ENCODE results near the gene SMC2.

The SMC2 gene

DNA sequence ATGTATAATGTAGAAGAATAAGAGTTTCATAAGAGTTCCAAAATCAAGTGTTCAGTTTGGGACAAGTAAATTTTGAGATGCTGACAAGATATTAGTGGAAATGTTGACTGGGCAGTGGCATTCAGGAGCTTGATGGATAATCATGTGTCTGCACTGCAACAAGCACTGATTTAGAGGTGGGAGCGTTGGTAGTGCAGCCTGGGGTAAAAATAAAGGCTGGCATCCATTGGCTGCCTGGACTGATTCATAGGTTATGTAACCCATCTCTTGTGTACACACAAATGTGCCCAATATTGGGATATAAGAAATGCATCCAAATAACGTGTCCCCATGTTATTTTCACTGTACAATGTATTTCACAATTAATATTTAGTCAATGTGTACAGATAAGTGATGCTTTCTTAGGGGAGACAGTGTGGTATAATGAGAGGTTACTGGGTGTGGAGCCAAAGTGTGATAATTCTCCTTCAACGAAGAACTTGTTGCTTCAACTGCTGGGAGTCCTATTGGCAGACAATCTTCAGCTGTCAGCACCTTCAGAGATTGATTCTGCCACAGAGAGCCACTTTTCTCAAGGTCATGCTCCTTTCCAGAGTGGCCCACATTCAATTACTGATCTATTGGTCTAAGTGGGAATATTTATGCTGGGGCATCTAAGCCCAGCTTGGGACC, 20.9 kb upstream of the SMC2 start:
- WGBS, result 88% methylated on average over 2 of the region's 3 CpGs
- Histone ChIP-seq H3K9ac (ENCODE audit: low read length) (no peak overlapping the region), H2AK5ac (ENCODE audit: low read length, severe bottlenecking) (no peak overlapping the region), H3K27ac (ENCODE audit: low read length, poor library complexity, severe bottlenecking) (no peak overlapping the region), H2AFZ (ENCODE audit: low read depth, low read length) (no peak overlapping the region), H3K4me2 (ENCODE audit: low read length, poor library complexity, severe bottlenecking) (no peak overlapping the region), H2BK120ac (ENCODE audit: low read depth, low read length) (no peak overlapping the region), H4K8ac (ENCODE audit: low read length) (no peak overlapping the region), H3K36me3 (ENCODE audit: control insufficient read depth in 1 of 2, insufficient read depth in 2 of 2, low read depth in 1 of 2, low read length in 2 of 2) (no peaks in the 10 kb centered on the region), H2BK15ac (ENCODE audit: low read depth, poor library complexity, severe bottlenecking) (no peak overlapping the region), H2BK5ac (ENCODE audit: low read depth, low read length, poor library complexity, severe bottlenecking) (no peak overlapping the region), H3K27me3 (ENCODE audit: control insufficient read depth in 1 of 2, insufficient read depth in 1 of 2, low read length in 2 of 2) (no peaks in the 10 kb centered on the region), H3K14ac (ENCODE audit: low read length in 2 of 2) (no peak overlapping the region), H3K18ac (ENCODE audit: low read depth in 1 of 2, low read length in 2 of 2) (peak overlapping the region in 1 of 2 experiments; percentile 21), H3K4me3 (ENCODE audit: insufficient read depth in 1 of 2, low read depth in 1 of 2, low read length in 2 of 2) (no peak overlapping the region), H2BK12ac (ENCODE audit: low read length in 2 of 2) (peak overlapping the region in 1 of 2 experiments; percentile 41), H3K23ac (ENCODE audit: low read length in 2 of 2) (no peak overlapping the region), H4K91ac (ENCODE audit: low read length) (no peak overlapping the region), H3K9me3 (ENCODE audit: control insufficient read depth, low read length) (no peaks in the 10 kb centered on the region), H3K4ac (ENCODE audit: low read depth in 1 of 2, low read length in 2 of 2) (no peak overlapping the region), H3K79me1 (replicated peaks; ENCODE audit: low read length, poor library complexity, severe bottlenecking) (no peaks in the 10 kb centered on the region), H3K4me1 (ENCODE audit: control insufficient read depth, insufficient read depth, low read depth, low read length) (no peaks in the 10 kb centered on the region)
- DNase-seq, result no peak

DNA sequence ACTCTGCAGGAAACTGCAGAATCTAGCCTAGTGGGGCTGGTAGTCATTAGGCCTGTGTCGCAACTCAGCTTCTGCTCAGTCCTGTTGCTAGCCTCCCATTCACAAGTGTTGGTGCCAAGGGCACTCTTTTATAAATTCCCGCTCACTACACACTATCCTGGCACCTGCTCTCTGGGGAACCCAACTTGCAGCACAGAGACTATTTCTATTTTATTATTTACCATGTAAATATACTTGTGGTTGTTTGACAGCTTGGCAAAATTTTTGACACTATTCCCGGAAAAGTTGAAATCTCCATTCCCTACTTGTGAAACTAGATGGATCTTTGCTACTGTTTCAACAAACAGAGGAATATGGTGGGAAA, 20.4 kb upstream of the SMC2 start:
- no peak overlapping the region for H3K4me3 ChIP-seq (ENCODE audit: insufficient read depth in 1 of 2, low read depth in 1 of 2, low read length in 2 of 2)
- H3K23ac ChIP-seq (ENCODE audit: low read length in 2 of 2), result no peak overlapping the region
- H2BK5ac ChIP-seq (ENCODE audit: low read depth, low read length, poor library complexity, severe bottlenecking), result no peak overlapping the region
- no peak overlapping the region for H2BK15ac ChIP-seq (ENCODE audit: low read depth, poor library complexity, severe bottlenecking)
- no peak overlapping the region for H2BK120ac ChIP-seq (ENCODE audit: low read depth, low read length)
- H3K27me3 ChIP-seq (ENCODE audit: control insufficient read depth in 1 of 2, insufficient read depth in 1 of 2, low read length in 2 of 2), result no peaks in the 10 kb centered on the region
- H4K91ac ChIP-seq (ENCODE audit: low read length), result no peak overlapping the region
- no peak overlapping the region for H3K9ac ChIP-seq (ENCODE audit: low read length)
- H3K4me2 ChIP-seq (ENCODE audit: low read length, poor library complexity, severe bottlenecking), result no peak overlapping the region
- 87% methylated on average over 2 of the region's 3 CpGs for WGBS
- H2BK12ac ChIP-seq (ENCODE audit: low read length in 2 of 2), result peak overlapping the region in 1 of 2 experiments; percentile 41
- no peaks in the 10 kb centered on the region for H3K4me1 ChIP-seq (ENCODE audit: control insufficient read depth, insufficient read depth, low read depth, low read length)
- no peak overlapping the region for H2AFZ ChIP-seq (ENCODE audit: low read depth, low read length)
- H3K9me3 ChIP-seq (ENCODE audit: control insufficient read depth, low read length), result no peaks in the 10 kb centered on the region
- no peak overlapping the region for H3K4ac ChIP-seq (ENCODE audit: low read depth in 1 of 2, low read length in 2 of 2)
- H3K18ac ChIP-seq (ENCODE audit: low read depth in 1 of 2, low read length in 2 of 2), result no peak overlapping the region
- H3K36me3 ChIP-seq (ENCODE audit: control insufficient read depth in 1 of 2, insufficient read depth in 2 of 2, low read depth in 1 of 2, low read length in 2 of 2), result no peaks in the 10 kb centered on the region
- no peak overlapping the region for H3K14ac ChIP-seq (ENCODE audit: low read length in 2 of 2)
- no peak overlapping the region for H2AK5ac ChIP-seq (ENCODE audit: low read length, severe bottlenecking)
- H4K8ac ChIP-seq (ENCODE audit: low read length), result no peak overlapping the region
- DNase-seq, result no peak
- H3K27ac ChIP-seq (ENCODE audit: low read length, poor library complexity, severe bottlenecking), result no peak overlapping the region
- H3K79me1 ChIP-seq (replicated peaks; ENCODE audit: low read length, poor library complexity, severe bottlenecking), result no peaks in the 10 kb centered on the region

DNA sequence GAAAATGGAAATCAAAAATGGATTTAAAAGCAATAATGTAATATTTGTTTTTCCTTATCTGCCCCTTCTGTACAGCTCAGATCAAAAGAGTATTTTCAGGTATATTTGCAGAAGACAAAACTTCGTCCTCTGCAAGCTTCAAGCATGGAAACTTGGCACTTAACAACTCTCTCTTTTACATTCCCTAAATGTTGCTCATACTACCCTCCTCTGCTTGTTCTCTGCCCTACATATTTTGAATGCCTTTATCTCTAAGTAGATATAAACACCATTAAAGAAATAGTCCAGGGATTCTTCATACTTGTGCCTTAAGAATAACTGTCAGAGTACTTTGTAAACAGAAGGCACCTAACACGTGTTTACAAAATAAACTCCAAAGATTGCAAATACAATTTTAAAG, 19.2 kb upstream of the SMC2 start:
- no peak overlapping the region for H3K14ac ChIP-seq (ENCODE audit: low read length in 2 of 2)
- H3K27ac ChIP-seq (ENCODE audit: low read length, poor library complexity, severe bottlenecking), result no peak overlapping the region
- H3K4ac ChIP-seq (ENCODE audit: low read depth in 1 of 2, low read length in 2 of 2), result no peak overlapping the region
- H2AFZ ChIP-seq (ENCODE audit: low read depth, low read length), result no peak overlapping the region
- peak; percentile 64 for DNase-seq
- no peak overlapping the region for H2BK12ac ChIP-seq (ENCODE audit: low read length in 2 of 2)
- H2BK5ac ChIP-seq (ENCODE audit: low read depth, low read length, poor library complexity, severe bottlenecking), result no peak overlapping the region
- H3K23ac ChIP-seq (ENCODE audit: low read length in 2 of 2), result no peak overlapping the region
- H3K79me1 ChIP-seq (replicated peaks; ENCODE audit: low read length, poor library complexity, severe bottlenecking), result no peaks in the 10 kb centered on the region
- H2AK5ac ChIP-seq (ENCODE audit: low read length, severe bottlenecking), result no peak overlapping the region
- no peak overlapping the region for H3K18ac ChIP-seq (ENCODE audit: low read depth in 1 of 2, low read length in 2 of 2)
- no peak overlapping the region for H4K8ac ChIP-seq (ENCODE audit: low read length)
- no peaks in the 10 kb centered on the region for H3K36me3 ChIP-seq (ENCODE audit: control insufficient read depth in 1 of 2, insufficient read depth in 2 of 2, low read depth in 1 of 2, low read length in 2 of 2)
- H3K9ac ChIP-seq (ENCODE audit: low read length), result peak overlapping the region; percentile 75
- no peaks in the 10 kb centered on the region for H3K4me1 ChIP-seq (ENCODE audit: control insufficient read depth, insufficient read depth, low read depth, low read length)
- H2BK15ac ChIP-seq (ENCODE audit: low read depth, poor library complexity, severe bottlenecking), result no peak overlapping the region
- 0% methylated on average over 1 of the region's 2 CpGs for WGBS
- H3K27me3 ChIP-seq (ENCODE audit: control insufficient read depth in 1 of 2, insufficient read depth in 1 of 2, low read length in 2 of 2), result no peaks in the 10 kb centered on the region
- H2BK120ac ChIP-seq (ENCODE audit: low read depth, low read length), result no peak overlapping the region
- no peak overlapping the region for H3K4me3 ChIP-seq (ENCODE audit: insufficient read depth in 1 of 2, low read depth in 1 of 2, low read length in 2 of 2)
- no peak overlapping the region for H3K4me2 ChIP-seq (ENCODE audit: low read length, poor library complexity, severe bottlenecking)
- H3K9me3 ChIP-seq (ENCODE audit: control insufficient read depth, low read length), result peaks cover 3% of the 10 kb centered on the region
- no peak overlapping the region for H4K91ac ChIP-seq (ENCODE audit: low read length)

DNA sequence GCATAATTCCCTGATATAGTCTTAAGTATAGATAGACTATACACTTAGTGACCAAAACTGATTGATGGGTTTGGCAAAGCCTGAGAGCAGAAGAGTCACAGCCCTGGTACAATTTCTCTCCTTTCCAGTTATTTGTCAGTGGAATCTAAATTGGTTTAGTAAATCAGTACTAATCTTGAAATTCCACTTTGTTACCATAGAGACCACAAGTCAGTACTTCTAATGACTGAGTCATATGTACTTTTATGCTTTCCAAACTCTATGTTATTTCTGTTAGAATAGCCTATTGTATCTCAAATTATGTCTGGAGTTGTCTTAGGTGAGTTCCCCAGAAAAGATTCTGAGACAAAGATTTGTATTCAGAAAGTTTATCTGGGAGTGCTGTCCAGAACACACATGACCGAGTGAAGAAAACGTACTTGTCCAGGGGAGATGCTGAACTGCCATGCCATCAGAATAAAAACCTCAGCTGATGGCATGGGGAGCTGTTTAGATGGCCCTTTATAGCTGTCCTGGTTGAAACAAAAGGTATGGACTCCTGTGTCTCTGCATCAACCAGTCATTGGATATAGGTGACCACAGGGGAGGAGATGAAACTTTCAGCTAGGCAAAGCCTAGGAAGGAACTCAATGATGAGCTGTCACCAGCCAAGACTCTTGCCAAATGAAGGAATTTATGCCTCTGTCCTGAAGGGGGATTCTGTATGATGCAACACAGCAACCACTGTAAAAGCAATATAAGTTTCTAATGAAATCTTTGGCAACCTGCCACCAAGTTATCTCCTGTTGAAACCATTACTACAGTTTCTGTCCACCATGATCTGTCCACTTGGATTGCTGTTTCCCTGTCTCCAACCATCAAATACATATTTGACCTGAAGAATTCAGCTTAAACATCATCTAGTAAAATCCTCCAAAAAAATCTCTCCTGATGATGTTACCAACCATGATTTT, 18.0 kb upstream of the SMC2 start:
- no peaks in the 10 kb centered on the region for H3K4me1 ChIP-seq (ENCODE audit: control insufficient read depth, insufficient read depth, low read depth, low read length)
- no peak overlapping the region for H3K27ac ChIP-seq (ENCODE audit: low read length, poor library complexity, severe bottlenecking)
- no peaks in the 10 kb centered on the region for H3K27me3 ChIP-seq (ENCODE audit: control insufficient read depth in 1 of 2, insufficient read depth in 1 of 2, low read length in 2 of 2)
- H3K18ac ChIP-seq (ENCODE audit: low read depth in 1 of 2, low read length in 2 of 2), result no peak overlapping the region
- H2BK15ac ChIP-seq (ENCODE audit: low read depth, poor library complexity, severe bottlenecking), result no peak overlapping the region
- no peak overlapping the region for H2AFZ ChIP-seq (ENCODE audit: low read depth, low read length)
- H2BK5ac ChIP-seq (ENCODE audit: low read depth, low read length, poor library complexity, severe bottlenecking), result no peak overlapping the region
- H4K8ac ChIP-seq (ENCODE audit: low read length), result no peak overlapping the region
- H2BK12ac ChIP-seq (ENCODE audit: low read length in 2 of 2), result peak overlapping the region in 1 of 2 experiments; percentile 75
- no peak overlapping the region for H3K4me2 ChIP-seq (ENCODE audit: low read length, poor library complexity, severe bottlenecking)
- H2BK120ac ChIP-seq (ENCODE audit: low read depth, low read length), result no peak overlapping the region
- peak overlapping the region in 1 of 2 experiments; percentile 42 for H3K4me3 ChIP-seq (ENCODE audit: insufficient read depth in 1 of 2, low read depth in 1 of 2, low read length in 2 of 2)
- peak; percentile 72 for DNase-seq
- no peaks in the 10 kb centered on the region for H3K36me3 ChIP-seq (ENCODE audit: control insufficient read depth in 1 of 2, insufficient read depth in 2 of 2, low read depth in 1 of 2, low read length in 2 of 2)
- no peak overlapping the region for H4K91ac ChIP-seq (ENCODE audit: low read length)
- no peak overlapping the region for H3K4ac ChIP-seq (ENCODE audit: low read depth in 1 of 2, low read length in 2 of 2)
- H3K9ac ChIP-seq (ENCODE audit: low read length), result peak overlapping the region; percentile 75
- H3K14ac ChIP-seq (ENCODE audit: low read length in 2 of 2), result no peak overlapping the region
- no peak overlapping the region for H3K23ac ChIP-seq (ENCODE audit: low read length in 2 of 2)
- H3K9me3 ChIP-seq (ENCODE audit: control insufficient read depth, low read length), result peaks cover 11% of the 10 kb centered on the region
- no peaks in the 10 kb centered on the region for H3K79me1 ChIP-seq (replicated peaks; ENCODE audit: low read length, poor library complexity, severe bottlenecking)
- 43% methylated on average over 2 of the region's 2 CpGs for WGBS
- H2AK5ac ChIP-seq (ENCODE audit: low read length, severe bottlenecking), result no peak overlapping the region
